ENCODE measurements around the gene PLEKHG7. TPM values are rescaled to one million over a fixed set of nuclear protein-coding genes. Genes with fewer than 3 reads are reported as not detected.

Gene PLEKHG7
- total and polyA plus RNA-seq, 2 experiments from 2014 or later: not detected

DNA sequence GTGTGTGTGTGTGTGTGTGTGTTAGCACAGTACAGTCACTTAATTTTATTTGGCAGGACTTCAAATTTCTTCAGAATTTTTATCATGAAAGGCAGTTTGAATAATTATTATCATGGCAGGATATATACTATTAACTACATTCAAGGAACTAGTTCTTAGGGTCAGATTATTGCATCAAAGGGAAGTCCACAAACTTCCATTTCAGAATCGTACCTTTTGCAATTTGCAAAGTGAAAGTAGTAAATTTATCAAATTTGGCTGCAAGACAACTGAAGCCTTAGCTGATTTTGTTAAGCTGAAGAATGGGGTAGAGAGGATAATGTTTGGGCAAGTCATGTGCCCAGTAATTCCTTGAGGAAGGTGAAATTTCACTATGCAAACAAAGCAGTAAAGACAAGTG is 68.2 kb downstream of the PLEKHG7 start:
- H3K4me2 ChIP-seq: no peak overlapping the region
- ATAC-seq: no peak
- TF ChIP-seq NANOG (IDR thresholded peaks at IDR 0.05; ENCODE audit: borderline replicate concordance): no peak
- no peak for TF ChIP-seq POLR2AphosphoS5 (IDR thresholded peaks at IDR 0.05; ENCODE audit: low read depth)
- TF ChIP-seq, protein P1, sequence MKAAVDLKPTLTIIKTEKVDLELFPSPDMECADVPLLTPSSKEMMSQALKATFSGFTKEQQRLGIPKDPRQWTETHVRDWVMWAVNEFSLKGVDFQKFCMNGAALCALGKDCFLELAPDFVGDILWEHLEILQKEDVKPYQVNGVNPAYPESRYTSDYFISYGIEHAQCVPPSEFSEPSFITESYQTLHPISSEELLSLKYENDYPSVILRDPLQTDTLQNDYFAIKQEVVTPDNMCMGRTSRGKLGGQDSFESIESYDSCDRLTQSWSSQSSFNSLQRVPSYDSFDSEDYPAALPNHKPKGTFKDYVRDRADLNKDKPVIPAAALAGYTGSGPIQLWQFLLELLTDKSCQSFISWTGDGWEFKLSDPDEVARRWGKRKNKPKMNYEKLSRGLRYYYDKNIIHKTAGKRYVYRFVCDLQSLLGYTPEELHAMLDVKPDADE (IDR thresholded peaks at IDR 0.05): no peak
- TF ChIP-seq STAT1 (IDR thresholded peaks at IDR 0.05; ENCODE audit: unreplicated experiment): no peak
- TF ChIP-seq EZH2 (IDR thresholded peaks at IDR 0.05; ENCODE audit: low read depth, unreplicated experiment): no peak
- TF ChIP-seq, protein P2, sequence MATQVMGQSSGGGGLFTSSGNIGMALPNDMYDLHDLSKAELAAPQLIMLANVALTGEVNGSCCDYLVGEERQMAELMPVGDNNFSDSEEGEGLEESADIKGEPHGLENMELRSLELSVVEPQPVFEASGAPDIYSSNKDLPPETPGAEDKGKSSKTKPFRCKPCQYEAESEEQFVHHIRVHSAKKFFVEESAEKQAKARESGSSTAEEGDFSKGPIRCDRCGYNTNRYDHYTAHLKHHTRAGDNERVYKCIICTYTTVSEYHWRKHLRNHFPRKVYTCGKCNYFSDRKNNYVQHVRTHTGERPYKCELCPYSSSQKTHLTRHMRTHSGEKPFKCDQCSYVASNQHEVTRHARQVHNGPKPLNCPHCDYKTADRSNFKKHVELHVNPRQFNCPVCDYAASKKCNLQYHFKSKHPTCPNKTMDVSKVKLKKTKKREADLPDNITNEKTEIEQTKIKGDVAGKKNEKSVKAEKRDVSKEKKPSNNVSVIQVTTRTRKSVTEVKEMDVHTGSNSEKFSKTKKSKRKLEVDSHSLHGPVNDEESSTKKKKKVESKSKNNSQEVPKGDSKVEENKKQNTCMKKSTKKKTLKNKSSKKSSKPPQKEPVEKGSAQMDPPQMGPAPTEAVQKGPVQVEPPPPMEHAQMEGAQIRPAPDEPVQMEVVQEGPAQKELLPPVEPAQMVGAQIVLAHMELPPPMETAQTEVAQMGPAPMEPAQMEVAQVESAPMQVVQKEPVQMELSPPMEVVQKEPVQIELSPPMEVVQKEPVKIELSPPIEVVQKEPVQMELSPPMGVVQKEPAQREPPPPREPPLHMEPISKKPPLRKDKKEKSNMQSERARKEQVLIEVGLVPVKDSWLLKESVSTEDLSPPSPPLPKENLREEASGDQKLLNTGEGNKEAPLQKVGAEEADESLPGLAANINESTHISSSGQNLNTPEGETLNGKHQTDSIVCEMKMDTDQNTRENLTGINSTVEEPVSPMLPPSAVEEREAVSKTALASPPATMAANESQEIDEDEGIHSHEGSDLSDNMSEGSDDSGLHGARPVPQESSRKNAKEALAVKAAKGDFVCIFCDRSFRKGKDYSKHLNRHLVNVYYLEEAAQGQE (IDR thresholded peaks at IDR 0.05; ENCODE audit: unreplicated experiment): no peak
- no peak for TF ChIP-seq EZH2phosphoT487 (IDR thresholded peaks at IDR 0.05; ENCODE audit: unreplicated experiment)
- TF ChIP-seq ZNF114 (CRISPR knock-in tag; IDR thresholded peaks at IDR 0.05): no peak
- no peak for TF ChIP-seq JUNB (IDR thresholded peaks at IDR 0.05; ENCODE audit: unreplicated experiment)
- no peak for TF ChIP-seq CREB1 (CRISPR knock-in tag; IDR thresholded peaks at IDR 0.05; ENCODE audit: low read depth)
- TF ChIP-seq, protein P3, sequence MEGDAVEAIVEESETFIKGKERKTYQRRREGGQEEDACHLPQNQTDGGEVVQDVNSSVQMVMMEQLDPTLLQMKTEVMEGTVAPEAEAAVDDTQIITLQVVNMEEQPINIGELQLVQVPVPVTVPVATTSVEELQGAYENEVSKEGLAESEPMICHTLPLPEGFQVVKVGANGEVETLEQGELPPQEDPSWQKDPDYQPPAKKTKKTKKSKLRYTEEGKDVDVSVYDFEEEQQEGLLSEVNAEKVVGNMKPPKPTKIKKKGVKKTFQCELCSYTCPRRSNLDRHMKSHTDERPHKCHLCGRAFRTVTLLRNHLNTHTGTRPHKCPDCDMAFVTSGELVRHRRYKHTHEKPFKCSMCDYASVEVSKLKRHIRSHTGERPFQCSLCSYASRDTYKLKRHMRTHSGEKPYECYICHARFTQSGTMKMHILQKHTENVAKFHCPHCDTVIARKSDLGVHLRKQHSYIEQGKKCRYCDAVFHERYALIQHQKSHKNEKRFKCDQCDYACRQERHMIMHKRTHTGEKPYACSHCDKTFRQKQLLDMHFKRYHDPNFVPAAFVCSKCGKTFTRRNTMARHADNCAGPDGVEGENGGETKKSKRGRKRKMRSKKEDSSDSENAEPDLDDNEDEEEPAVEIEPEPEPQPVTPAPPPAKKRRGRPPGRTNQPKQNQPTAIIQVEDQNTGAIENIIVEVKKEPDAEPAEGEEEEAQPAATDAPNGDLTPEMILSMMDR (conservative IDR thresholded peaks at IDR 0.05; ENCODE audit: low read depth in 2 of 2): no peak
- TF ChIP-seq ZNF331 (CRISPR knock-in tag; IDR thresholded peaks at IDR 0.05; ENCODE audit: low read depth): no peak
- TF ChIP-seq, protein P4, sequence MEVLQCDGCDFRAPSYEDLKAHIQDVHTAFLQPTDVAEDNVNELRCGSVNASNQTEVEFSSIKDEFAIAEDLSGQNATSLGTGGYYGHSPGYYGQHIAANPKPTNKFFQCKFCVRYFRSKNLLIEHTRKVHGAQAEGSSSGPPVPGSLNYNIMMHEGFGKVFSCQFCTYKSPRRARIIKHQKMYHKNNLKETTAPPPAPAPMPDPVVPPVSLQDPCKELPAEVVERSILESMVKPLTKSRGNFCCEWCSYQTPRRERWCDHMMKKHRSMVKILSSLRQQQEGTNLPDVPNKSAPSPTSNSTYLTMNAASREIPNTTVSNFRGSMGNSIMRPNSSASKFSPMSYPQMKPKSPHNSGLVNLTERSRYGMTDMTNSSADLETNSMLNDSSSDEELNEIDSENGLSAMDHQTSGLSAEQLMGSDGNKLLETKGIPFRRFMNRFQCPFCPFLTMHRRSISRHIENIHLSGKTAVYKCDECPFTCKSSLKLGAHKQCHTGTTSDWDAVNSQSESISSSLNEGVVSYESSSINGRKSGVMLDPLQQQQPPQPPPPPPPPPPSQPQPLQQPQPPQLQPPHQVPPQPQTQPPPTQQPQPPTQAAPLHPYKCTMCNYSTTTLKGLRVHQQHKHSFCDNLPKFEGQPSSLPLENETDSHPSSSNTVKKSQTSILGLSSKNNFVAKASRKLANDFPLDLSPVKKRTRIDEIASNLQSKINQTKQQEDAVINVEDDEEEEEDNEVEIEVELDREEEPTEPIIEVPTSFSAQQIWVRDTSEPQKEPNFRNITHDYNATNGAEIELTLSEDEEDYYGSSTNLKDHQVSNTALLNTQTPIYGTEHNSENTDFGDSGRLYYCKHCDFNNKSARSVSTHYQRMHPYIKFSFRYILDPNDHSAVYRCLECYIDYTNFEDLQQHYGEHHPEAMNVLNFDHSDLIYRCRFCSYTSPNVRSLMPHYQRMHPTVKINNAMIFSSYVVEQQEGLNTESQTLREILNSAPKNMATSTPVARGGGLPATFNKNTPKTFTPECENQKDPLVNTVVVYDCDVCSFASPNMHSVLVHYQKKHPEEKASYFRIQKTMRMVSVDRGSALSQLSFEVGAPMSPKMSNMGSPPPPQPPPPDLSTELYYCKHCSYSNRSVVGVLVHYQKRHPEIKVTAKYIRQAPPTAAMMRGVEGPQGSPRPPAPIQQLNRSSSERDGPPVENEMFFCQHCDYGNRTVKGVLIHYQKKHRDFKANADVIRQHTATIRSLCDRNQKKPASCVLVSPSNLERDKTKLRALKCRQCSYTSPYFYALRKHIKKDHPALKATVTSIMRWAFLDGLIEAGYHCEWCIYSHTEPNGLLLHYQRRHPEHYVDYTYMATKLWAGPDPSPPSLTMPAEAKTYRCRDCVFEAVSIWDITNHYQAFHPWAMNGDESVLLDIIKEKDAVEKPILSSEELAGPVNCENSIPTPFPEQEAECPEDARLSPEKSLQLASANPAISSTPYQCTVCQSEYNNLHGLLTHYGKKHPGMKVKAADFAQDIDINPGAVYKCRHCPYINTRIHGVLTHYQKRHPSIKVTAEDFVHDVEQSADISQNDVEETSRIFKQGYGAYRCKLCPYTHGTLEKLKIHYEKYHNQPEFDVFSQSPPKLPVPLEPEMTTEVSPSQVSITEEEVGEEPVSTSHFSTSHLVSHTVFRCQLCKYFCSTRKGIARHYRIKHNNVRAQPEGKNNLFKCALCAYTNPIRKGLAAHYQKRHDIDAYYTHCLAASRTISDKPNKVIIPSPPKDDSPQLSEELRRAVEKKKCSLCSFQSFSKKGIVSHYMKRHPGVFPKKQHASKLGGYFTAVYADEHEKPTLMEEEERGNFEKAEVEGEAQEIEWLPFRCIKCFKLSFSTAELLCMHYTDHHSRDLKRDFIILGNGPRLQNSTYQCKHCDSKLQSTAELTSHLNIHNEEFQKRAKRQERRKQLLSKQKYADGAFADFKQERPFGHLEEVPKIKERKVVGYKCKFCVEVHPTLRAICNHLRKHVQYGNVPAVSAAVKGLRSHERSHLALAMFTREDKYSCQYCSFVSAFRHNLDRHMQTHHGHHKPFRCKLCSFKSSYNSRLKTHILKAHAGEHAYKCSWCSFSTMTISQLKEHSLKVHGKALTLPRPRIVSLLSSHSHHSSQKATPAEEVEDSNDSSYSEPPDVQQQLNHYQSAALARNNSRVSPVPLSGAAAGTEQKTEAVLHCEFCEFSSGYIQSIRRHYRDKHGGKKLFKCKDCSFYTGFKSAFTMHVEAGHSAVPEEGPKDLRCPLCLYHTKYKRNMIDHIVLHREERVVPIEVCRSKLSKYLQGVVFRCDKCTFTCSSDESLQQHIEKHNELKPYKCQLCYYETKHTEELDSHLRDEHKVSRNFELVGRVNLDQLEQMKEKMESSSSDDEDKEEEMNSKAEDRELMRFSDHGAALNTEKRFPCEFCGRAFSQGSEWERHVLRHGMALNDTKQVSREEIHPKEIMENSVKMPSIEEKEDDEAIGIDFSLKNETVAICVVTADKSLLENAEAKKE (CRISPR knock-in tag; IDR thresholded peaks at IDR 0.05): no peak
- no peak overlapping the region for H3K4me3 Mint-ChIP-seq
- no peaks in the 10 kb centered on the region for H3K9me2 ChIP-seq (ENCODE audit: insufficient read depth)
- H3K27ac Mint-ChIP-seq: no peak overlapping the region
- H3F3A ChIP-seq (replicated peaks; ENCODE audit: low read depth): no peaks in the 10 kb centered on the region
- no peak overlapping the region for H3K4me3 ChIP-seq
- H3K36me3 ChIP-seq (ENCODE audit: insufficient read depth): no peaks in the 10 kb centered on the region
- no peaks in the 10 kb centered on the region for H3K27me3 ChIP-seq (ENCODE audit: insufficient read depth)
- peaks cover 10% of the 10 kb centered on the region; the same call in 2 of the 3 replicates for H3K4me1 Mint-ChIP-seq
- peaks cover 3% of the 10 kb centered on the region; the same call in 1 of the 2 replicates for H3K4me1 ChIP-seq (ENCODE audit: insufficient read depth)
- no peak overlapping the region for H2AFZ ChIP-seq
- DNase-seq (ENCODE audit: low spot score): no peak
- no peaks in the 10 kb centered on the region for H3K27me3 Mint-ChIP-seq (ENCODE audit: insufficient read depth, low read depth, poor library complexity)
- H4K20me1 ChIP-seq (replicated peaks; ENCODE audit: insufficient read depth): no peaks in the 10 kb centered on the region
- H3K27ac ChIP-seq (ENCODE audit: low read depth): no peak overlapping the region
- no peaks in the 10 kb centered on the region for H3K9me3 Mint-ChIP-seq
- no peaks in the 10 kb centered on the region for H3K36me3 Mint-ChIP-seq (ENCODE audit: low read depth)
- no peaks in the 10 kb centered on the region for H3K79me2 ChIP-seq (replicated peaks; ENCODE audit: insufficient read depth)
